ENCODE measurements around the gene TMX4.

Gene TMX4

GRCh38 chr20:7984192-7984591 is 35.4 kb downstream of the TMX4 start:
- Histone ChIP-seq H3F3A (ENCODE audit: low read depth) (no peaks in the 10 kb centered on the region), H3K79me2 (ENCODE audit: insufficient read depth, low read length) (no peaks in the 10 kb centered on the region), H3K4me2 (ENCODE audit: low read depth, low read length, poor library complexity, severe bottlenecking) (no peak overlapping the region), H3K27me3 (ENCODE audit: insufficient read depth, low read length, poor library complexity, severe bottlenecking) (no peaks in the 10 kb centered on the region), H3K4me3 (ENCODE audit: low read length, poor library complexity, severe bottlenecking) (no peak overlapping the region), H3K9me3 (ENCODE audit: insufficient read depth, low read depth, low read length) (no peaks in the 10 kb centered on the region), H4K20me1 (ENCODE audit: insufficient read depth, low read length, poor library complexity, severe bottlenecking) (no peaks in the 10 kb centered on the region), H3K36me3 (ENCODE audit: insufficient read depth, low read length) (peaks cover 59% of the 10 kb centered on the region; the same call in 1 of the 2 replicates), H2AFZ (ENCODE audit: low read length) (no peak overlapping the region), H3K9ac (ENCODE audit: low read depth, low read length, poor library complexity, severe bottlenecking) (no peak overlapping the region), H3K4me1 (ENCODE audit: insufficient read depth, low read length, poor library complexity, severe bottlenecking) (peaks cover 7% of the 10 kb centered on the region), H3K9me2 (replicated peaks; ENCODE audit: low read depth, low read length) (no peaks in the 10 kb centered on the region)
- TF ChIP-seq EZH2phosphoT487 (IDR thresholded peaks at IDR 0.05; ENCODE audit: borderline replicate concordance): no peak
- TF ChIP-seq, protein P1, sequence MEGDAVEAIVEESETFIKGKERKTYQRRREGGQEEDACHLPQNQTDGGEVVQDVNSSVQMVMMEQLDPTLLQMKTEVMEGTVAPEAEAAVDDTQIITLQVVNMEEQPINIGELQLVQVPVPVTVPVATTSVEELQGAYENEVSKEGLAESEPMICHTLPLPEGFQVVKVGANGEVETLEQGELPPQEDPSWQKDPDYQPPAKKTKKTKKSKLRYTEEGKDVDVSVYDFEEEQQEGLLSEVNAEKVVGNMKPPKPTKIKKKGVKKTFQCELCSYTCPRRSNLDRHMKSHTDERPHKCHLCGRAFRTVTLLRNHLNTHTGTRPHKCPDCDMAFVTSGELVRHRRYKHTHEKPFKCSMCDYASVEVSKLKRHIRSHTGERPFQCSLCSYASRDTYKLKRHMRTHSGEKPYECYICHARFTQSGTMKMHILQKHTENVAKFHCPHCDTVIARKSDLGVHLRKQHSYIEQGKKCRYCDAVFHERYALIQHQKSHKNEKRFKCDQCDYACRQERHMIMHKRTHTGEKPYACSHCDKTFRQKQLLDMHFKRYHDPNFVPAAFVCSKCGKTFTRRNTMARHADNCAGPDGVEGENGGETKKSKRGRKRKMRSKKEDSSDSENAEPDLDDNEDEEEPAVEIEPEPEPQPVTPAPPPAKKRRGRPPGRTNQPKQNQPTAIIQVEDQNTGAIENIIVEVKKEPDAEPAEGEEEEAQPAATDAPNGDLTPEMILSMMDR (conservative IDR thresholded peaks at IDR 0.05; ENCODE audit: low read length): no peak

DNA sequence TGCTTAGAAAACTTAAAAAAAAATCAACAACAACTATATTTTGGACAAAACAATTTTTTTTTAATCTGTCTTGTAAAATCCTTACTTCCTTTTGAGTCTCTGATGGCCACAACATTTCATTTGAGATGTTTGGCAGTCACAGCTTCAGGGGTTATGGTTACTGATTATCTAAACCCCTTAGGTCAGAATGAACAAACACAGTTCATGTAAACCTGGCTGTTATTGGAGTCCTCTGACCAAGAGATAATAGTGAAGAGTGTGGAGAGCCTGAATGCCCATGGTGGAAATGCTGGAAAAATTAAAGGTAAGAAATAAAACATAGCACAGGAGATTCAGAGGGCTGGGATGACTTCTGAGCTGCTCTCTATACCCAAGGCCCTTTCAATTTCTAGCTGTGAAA is 38.2 kb downstream of the TMX4 start:
- Histone ChIP-seq H3K9me2 (replicated peaks; ENCODE audit: low read depth, low read length) (no peaks in the 10 kb centered on the region), H3K36me3 (ENCODE audit: insufficient read depth, low read length) (peaks cover 51% of the 10 kb centered on the region; the same call in 1 of the 2 replicates), H3K9me3 (ENCODE audit: insufficient read depth, low read depth, low read length) (no peaks in the 10 kb centered on the region), H2AFZ (ENCODE audit: low read length) (no peak overlapping the region), H4K20me1 (ENCODE audit: insufficient read depth, low read length, poor library complexity, severe bottlenecking) (no peaks in the 10 kb centered on the region), H3K27me3 (ENCODE audit: insufficient read depth, low read length, poor library complexity, severe bottlenecking) (no peaks in the 10 kb centered on the region), H3K4me2 (ENCODE audit: low read depth, low read length, poor library complexity, severe bottlenecking) (no peak overlapping the region), H3K4me3 (ENCODE audit: low read length, poor library complexity, severe bottlenecking) (no peak overlapping the region), H3F3A (ENCODE audit: low read depth) (no peaks in the 10 kb centered on the region), H3K9ac (ENCODE audit: low read depth, low read length, poor library complexity, severe bottlenecking) (no peak overlapping the region), H3K4me1 (ENCODE audit: insufficient read depth, low read length, poor library complexity, severe bottlenecking) (peaks cover 7% of the 10 kb centered on the region), H3K79me2 (ENCODE audit: insufficient read depth, low read length) (no peaks in the 10 kb centered on the region)
- TF ChIP-seq, protein P1 (conservative IDR thresholded peaks at IDR 0.05; ENCODE audit: low read length): no peak
- TF ChIP-seq EZH2phosphoT487 (IDR thresholded peaks at IDR 0.05; ENCODE audit: borderline replicate concordance): no peak

GRCh38 chr20:7980332-7981046 is 39.1 kb downstream of the TMX4 start:
- Histone ChIP-seq H2AFZ (ENCODE audit: low read length) (no peak overlapping the region; the same call in 1 of the 2 replicates), H3K4me2 (ENCODE audit: low read depth, low read length, poor library complexity, severe bottlenecking) (peak overlapping the region; percentile 3)
- TF ChIP-seq, protein P1 (conservative IDR thresholded peaks at IDR 0.05; ENCODE audit: low read length): peak; percentile 74
- no peak for TF ChIP-seq EZH2phosphoT487 (IDR thresholded peaks at IDR 0.05; ENCODE audit: borderline replicate concordance)

More at GRCh38 chr20:7980332-7981046, 39.1 kb downstream of the TMX4 start:
- Histone ChIP-seq H3K9ac (ENCODE audit: low read depth, low read length, poor library complexity, severe bottlenecking) (no peak overlapping the region), H3K27me3 (ENCODE audit: insufficient read depth, low read length, poor library complexity, severe bottlenecking) (no peaks in the 10 kb centered on the region), H4K20me1 (ENCODE audit: insufficient read depth, low read length, poor library complexity, severe bottlenecking) (no peaks in the 10 kb centered on the region), H3K4me1 (ENCODE audit: insufficient read depth, low read length, poor library complexity, severe bottlenecking) (peaks cover 14% of the 10 kb centered on the region), H3K79me2 (ENCODE audit: insufficient read depth, low read length) (no peaks in the 10 kb centered on the region), H3K4me3 (ENCODE audit: low read length, poor library complexity, severe bottlenecking) (no peak overlapping the region), H3F3A (ENCODE audit: low read depth) (no peaks in the 10 kb centered on the region), H3K9me2 (replicated peaks; ENCODE audit: low read depth, low read length) (no peaks in the 10 kb centered on the region), H3K9me3 (ENCODE audit: insufficient read depth, low read depth, low read length) (no peaks in the 10 kb centered on the region), H3K36me3 (ENCODE audit: insufficient read depth, low read length) (peaks cover 43% of the 10 kb centered on the region; the same call in 1 of the 2 replicates)

All from Loucy (cell line).